SK-N-DZ (cell line): ENCODE measurements around the gene TNFAIP2.

Experiments
- DNase-seq: peaks from one replicate; pipeline ENCODE4 v3.0.0-alpha.2; 2015; ENCODE audit warnings: low spot score

TNFAIP2 gene

DNA sequence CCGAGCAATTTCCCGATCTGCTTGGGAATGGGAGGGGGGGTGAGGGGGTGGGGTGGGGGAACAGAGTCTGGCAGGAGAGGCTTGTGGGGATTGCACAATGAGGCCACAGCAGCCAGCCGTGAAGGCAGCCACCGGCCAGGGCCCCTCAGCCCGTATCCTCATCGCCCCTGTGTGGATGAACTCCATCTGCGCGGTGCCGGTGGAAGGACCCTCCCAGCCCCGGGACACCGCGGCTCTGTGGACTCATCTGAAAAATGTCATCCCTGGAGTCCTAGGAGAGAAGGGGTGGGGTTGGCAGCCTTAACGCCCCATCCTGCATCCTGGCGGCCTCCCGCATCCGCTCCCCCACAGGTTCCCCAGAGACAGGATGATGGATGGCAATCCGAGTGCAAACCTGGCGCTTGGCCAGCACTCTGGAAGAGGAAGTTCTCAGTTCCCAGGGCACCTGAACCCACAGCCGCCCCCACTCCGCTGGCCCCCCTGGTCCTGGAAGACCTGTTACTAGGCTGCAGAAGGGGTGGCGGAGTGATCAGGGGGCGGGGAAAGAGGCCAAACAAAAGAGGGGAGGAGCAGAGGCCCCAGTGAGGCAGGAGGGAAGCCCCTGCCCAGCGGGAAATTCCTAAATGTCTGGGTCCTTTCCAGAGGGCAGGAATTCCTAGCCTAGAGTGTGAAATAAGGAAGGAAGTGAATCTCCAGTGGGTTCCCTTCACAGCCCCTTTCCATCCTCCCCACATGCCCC is 1.2 kb upstream of the TNFAIP2 start:
- peak; percentile 56 for DNase-seq

DNA sequence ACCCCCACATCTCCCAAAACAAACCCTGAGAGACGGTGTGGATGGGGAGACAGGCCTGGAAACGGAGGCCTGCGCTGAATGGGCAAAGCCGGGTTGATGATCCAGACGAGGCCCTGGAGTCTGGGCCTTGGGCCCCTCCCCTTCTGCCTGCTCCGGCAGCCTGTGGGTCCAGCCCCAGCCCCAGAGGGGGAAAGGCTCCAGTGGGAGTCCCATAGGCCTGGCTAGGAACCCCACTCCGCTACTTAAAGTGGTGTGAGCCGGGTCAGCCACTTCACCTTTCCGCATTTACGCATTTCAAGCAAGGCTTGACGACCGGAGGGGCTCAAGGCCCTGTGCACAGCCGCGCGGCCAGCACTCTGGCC is 695 bp upstream of the TNFAIP2 start:
- DNase-seq: no peak

DNA sequence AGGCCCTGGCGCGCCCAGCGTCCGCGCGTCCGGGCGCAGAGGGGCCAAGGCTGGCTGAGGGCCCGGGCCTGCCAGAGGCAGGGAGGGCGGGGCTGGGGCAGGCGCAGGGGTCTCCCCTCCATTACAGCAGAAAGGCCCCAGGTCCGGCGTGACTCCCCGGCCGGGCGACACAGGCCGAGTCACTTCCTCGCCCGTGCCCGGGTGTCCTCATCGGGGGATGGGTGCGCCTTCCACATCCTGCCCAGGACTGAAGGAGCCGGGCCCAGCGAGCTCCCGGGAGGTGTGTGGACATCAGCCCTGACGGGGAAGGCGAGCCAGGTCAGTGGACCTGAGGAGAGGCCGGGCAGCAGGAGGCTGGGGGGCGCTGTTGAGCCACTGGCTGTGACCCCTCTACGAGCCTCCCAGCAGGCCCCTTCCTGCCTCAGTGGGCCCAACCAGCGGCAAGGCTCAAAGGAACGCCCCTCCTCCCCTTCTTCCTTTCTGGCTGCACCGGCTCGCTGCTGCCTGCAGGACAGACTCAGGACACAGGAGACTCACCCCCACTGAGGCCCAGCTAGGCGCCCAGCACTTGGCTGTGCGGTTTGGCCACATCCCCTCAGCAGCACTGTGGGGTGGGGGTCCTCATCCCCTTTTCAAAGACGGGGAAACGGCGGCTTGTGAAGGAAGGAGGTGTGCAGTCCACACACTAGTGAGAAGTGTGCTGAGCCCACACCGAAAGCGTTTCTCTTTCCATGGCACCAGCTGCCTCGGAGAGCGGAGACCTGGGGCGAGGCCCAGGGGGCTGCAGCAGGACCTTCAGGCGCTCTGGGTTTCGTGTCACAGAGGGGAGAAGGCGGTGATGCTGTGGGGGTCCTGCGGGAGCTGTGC is 606 bp downstream of the TNFAIP2 start:
- no peak for DNase-seq

DNA sequence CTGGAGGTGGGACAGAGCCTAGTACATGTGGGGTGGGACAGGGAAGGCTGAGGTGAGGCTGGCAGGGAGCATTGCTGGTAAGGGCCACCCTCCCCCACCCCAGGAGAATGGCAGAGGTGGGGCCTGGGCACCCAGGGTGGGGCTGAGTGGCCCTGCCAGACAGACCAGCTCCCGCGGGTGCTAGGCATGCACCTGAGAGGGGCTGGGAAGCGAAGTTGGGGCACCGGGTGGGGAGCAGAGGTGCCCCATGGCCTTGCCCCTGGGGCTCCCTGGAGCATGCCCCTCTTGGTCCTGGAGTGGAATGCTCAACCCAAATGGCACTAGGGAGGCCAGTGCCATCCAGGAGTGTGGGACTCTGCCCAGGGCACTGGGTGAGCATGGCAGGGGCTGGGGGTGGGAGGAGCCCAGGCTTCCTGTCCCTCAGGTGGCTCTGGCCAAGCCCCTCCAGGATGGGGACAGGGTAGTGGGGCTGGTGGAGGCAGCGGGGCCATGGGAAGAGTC is 1.3 kb downstream of the TNFAIP2 start:
- no peak for DNase-seq

DNA sequence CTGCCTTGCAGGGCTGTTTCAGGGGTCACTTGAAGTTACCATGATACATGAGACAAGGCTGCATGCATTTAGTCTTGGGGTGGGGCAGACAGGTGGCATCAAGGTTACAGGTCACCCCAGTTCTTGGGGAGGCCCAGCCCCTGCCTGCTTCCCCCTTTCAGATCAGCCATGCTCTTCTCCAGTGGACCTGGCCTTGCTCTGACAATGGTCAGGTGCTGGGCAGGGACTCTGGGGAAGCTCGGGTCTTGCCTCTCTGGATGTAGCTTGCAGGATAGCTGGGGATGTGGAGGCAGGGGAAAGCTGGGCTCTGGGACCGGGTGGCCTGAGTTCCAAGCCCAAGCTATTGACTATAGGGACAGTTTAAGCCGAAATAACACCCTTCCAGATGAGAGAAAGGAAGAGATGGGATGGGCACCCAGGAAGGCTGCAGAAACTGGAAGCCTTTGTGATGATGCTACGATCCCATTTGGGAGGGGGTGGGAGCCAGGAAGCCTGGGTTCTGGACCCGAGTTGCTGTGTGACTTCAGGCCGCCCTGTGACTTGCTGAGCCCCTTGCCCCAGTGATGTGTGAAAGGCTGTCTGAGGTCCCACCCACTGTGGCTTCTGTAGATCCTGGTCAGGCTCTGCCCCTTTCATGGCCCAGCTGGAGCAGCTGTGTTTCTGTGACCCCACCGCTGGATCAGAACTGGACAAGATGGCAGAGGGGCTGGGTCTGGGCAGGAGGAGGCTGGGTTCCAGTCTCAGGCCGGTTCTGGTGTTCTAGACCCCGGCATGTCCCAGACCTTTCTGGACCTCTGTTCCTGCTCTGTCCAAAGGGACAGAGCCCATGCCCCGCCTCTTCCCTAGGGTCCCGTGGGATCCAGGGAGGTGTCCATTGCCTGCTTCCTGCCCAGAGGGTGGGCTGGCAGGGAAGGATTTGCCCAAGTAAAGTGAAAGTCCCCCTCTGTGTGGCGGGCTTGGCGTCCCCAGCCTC is 2.1 kb downstream of the TNFAIP2 start:
- no peak for DNase-seq

DNA sequence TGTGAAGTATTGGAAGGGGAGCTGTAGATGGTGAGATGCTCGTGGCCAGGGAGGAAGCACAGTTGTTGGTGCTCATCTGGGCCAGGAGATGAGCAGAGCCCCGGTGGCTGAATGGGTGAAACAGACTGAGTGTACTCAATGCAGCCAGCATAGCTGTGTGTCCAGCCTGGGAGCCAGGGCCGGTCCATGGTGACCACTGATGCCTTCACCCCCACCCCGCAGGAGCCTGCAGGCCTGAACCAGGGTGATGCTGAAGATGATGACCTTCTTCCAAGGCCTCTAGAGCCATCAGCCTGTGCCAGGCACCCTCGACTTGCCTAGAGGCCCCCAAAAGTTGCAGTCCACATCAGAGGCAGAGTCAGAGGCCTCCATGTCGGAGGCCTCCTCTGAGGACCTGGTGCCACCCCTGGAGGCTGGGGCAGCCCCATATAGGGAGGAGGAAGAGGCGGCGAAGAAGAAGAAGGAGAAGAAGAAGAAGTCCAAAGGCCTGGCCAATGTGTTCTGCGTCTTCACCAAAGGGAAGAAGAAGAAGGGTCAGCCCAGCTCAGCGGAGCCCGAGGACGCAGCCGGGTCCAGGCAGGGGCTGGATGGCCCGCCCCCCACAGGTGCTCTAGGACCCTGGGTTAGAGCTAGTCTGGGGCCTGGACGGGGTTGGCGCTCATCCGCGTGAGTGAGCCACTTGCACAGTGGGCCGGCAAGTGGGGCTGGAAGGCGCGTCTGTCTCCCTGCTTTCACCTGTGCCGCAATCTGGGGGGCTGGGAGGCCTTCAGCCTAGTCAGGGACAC is 3.0 kb downstream of the TNFAIP2 start:
- no peak for DNase-seq

DNA sequence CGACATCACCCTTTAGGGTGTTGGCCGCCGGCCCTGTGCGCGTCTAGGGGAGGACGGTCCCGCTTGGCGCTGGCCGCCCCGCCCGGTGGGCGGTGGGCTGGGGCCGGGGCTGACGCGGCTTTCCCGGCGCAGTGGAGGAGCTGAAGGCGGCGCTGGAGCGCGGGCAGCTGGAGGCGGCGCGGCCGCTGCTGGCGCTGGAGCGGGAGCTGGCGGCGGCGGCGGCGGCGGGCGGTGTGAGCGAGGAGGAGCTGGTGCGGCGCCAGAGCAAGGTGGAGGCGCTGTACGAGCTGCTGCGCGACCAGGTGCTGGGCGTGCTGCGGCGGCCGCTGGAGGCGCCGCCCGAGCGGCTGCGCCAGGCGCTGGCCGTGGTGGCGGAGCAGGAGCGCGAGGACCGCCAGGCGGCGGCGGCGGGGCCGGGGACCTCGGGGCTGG is 3.6 kb downstream of the TNFAIP2 start:
- DNase-seq: peak; percentile 59

DNA sequence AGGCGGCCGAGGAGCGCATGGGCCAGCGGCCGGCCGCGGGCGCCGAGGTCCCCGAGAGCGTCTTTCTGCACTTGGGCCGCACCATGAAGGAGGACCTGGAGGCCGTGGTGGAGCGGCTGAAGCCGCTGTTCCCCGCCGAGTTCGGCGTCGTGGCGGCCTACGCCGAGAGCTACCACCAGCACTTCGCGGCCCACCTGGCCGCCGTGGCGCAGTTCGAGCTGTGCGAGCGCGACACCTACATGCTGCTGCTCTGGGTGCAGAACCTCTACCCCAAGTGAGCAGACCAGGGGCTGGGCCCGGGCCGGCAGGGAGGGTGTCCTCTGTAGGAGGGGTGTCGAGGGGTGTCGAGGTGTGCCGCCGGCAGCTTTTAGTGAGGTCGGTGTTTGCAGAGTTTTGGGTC is 4.1 kb downstream of the TNFAIP2 start:
- no peak for DNase-seq

DNA sequence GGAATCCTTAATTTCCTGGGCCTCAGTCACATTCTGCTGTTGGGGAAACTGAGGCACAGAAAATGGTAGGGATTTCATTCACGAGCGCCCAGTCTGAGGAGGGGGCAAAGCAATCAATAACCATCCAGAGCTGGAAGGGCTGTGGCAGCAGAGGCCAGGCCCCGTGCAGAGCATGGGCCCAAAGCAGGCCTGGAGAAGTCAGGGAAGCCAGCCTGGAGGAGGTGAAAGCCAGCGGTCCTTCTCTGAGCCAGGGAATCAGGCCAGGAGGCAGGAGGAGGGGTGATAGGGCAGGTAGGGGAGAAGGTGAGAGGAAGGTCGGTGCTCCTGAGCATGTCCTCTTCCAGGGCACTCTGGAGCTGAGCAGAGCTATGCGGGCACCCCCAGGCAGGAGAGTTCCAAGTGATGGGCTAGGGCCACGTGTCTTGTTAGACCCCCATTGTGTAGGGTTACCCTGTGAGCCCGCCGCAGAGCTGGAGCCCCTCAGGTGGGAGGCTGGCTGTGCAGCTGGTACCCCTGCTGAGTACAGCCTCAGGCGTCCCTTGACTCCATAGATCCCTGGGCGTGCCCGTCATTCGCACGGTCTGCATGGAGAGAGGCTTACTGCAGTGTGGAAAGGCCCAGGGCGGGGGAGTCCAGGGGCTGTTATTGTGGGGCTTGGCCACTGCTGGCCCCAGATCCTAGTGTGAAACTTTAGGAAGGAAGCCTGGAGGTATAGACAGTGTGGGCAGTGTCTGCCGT is 4.8 kb downstream of the TNFAIP2 start:
- DNase-seq: no peak

DNA sequence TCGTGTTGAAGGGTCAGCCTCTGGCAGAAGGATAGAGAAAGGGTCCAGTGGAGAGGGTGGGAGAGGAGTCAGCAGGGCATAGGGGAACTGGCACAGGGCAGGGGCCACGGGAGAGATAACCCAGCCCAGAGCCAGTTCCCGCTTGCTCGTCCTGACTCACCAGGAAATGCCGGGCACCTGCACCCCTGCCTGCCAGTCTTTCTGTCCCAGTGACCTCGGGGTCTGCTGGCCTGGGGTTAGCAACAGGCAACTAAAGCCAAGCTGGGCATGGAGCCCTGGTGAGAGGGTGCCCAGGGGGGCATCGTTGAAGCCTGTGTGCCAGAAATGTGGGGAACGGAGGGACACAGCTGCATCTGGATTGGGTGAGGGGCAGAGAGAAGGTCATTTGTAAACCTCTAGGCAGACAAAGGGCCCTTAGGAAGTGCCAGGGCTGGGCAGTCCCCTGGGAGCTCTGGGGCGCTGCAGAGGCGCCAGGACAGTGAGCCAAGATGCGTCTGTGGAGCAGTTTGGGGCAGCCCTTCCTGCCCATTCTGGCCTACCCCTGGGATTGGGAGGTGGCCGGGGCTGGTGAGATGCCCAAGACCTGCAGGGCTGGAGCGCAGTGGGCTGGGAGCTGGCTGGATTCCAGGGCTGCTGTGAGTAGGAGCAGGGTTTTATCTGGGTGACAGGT is 5.5 kb downstream of the TNFAIP2 start:
- no peak for DNase-seq

DNA sequence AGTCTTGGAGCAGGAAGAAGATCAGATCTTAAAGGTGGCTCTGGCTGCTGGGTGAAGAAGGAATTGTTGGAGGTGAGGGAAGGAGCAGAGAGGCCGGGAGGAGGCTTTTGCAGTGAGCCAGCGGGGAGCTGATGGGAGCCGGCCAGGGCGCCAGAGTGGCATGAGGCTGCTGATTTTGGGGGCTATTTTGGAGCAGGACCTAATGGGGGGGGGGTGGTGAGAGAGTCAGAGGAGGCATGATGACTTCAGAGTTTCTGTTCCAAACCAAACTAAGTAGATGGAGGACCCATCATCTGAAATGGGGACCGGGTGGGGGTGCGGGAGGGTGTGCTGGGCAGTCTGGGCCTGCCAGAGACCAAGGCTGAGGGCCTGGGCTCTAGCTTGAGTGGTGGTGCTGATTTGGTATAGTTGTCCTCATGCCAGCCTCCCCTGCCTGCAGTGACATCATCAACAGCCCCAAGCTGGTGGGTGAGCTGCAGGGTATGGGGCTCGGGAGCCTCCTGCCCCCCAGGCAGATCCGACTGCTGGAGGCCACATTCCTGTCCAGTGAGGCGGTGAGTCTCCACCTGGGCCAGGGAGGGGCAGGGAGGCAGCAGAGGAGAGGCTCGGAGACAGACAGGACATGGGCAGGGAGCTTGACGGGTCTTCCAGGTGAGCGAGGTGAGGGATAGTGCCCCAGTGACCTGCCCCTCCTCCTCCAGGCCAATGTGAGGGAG is 6.2 kb downstream of the TNFAIP2 start:
- DNase-seq: no peak

DNA sequence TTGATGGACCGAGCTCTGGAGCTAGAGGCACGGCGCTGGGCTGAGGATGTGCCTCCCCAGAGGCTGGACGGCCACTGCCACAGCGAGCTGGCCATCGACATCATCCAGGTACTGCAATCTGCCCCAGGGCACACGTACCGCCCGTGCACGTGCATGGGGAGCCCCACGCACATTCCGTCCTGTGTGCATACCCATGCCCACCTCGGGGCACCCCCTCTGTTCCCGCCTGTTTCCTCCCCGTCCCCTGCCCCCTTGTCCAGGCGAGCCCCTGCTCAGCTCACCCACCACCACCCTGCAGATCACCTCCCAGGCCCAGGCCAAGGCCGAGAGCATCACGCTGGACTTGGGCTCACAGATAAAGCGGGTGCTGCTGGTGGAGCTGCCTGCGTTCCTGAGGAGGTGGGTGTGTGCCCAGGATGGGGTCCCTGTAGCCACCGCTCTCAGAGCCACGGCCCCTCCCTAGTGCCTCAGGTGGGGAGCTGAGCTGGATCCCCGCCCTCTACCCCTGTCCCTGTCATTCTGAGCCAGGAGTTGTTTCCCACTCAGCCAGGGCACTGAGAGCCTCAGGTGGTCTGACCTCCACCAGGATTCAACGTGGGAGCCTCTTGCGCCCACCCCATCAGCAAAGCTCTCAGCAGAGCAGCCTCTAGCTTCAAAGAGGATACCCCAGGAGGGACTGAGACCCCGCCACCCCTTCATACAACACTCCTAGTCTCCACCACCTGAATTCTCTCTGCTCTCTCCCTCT is 6.9 kb downstream of the TNFAIP2 start:
- no peak for DNase-seq

DNA sequence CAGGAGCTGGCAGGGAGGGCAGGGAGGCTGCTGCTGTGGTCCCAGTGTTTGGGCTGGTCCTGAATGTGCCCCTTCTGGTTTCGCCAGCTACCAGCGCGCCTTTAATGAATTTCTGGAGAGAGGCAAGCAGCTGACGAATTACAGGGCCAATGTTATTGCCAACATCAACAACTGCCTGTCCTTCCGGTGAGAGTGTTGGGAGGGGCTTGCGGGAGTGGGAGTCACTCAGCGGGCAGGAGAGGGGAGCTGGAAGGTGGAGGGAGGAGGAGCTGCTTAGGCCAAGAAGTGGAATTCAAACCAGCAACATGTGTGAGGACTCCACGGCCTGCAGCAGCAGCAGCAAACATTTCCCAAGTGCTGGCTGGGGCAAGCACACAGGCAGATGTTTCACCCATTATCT is 7.7 kb downstream of the TNFAIP2 start:
- DNase-seq: no peak

DNA sequence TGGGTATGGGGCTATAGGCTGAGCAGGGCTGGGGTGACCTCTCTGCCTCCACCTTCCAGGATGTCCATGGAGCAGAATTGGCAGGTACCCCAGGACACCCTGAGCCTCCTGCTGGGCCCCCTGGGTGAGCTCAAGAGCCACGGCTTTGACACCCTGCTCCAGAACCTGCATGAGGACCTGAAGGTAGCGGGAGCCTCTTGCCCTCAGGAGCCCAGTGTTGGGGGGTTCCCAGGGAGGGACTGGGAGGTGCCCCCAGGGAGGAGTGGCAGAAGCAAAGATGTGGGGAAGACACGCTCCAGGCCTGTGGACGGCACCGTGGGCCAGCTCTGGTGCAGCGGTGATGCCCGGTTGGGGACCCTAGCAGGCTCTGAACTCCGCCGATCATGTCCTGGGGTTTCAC is 8.3 kb downstream of the TNFAIP2 start:
- no peak for DNase-seq

DNA sequence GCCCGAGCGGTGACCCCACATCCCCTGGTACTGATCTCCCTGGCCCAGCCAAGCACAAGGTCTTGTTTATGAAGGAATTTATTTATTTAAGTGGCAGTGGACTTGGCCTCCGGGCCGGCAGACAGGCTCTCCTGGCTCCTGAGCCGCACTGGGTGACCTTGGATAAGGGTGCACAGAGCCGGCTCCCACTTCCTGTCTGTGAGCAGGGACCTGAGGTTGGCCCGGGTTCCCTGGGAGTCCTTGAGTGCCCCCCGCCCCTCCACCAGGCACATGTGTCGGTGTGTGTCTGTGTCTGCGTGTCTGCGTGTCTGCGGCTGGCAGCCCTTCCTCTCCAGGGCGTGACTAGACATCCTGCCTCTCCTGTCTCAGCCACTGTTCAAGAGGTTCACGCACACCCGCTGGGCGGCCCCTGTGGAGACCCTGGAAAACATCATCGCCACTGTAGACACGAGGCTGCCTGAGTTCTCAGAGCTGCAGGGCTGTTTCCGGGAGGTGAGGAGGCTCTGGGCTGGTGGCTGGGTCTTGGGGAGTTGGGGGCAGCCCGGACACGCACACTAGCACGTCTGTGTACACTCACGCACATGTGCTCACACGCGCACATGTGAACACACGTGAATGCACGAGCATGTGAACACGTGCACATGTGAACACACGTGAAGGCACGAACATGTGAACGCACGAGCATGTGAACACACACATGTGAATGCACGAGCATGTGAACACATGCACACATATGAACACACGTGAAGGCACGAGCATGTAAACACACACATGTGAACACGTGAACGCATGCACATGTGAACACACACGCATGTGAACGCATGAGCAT is 9.3 kb downstream of the TNFAIP2 start:
- DNase-seq: no peak

DNA sequence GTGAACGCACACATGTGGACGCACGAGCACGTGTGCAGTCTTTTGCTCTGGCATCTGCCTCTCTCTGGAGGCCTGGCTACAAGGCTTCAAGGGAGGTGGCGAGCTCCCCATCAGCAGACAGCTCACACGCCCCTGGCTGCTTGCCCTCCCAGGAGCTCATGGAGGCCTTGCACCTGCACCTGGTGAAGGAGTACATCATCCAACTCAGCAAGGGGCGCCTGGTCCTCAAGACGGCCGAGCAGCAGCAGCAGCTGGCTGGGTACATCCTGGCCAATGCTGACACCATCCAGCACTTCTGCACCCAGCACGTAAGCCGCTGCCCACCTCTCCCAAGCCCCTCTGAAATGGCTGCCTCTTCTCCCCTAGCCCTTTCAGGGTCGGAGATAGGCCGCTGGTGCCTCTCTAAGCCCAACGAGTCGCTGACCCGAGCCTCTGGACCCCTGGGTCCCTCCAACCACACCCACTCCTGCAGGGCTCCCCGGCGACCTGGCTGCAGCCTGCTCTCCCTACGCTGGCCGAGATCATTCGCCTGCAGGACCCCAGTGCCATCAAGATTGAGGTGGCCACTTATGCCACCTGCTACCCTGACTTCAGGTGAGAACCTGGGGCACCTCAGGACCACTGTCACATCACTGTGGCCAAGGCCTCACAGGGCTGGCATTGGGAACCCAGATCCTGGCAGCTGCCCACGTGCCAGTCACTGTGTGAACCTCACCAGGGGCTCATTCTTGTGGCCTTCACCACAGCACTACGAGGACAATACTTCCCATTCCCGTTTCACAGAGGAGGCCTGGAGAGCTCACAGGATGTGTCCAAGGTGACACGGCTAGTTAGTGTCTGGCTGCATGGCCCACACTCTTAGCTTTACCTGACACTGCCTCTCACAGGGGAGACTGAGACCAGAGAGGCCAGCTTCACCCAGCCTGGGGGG is 10.2 kb downstream of the TNFAIP2 start:
- DNase-seq: no peak
